Astrocyte (in vitro differentiated cells and primary cell): Measurements from ENCODE around the gene ZBTB7B. TPM values are rescaled to one million over a fixed set of nuclear protein-coding genes. Genes with fewer than 3 reads are reported as not detected.

Source experiments
- DNase-seq: peaks from one replicate; pipeline ENCODE4 v3.0.0-alpha.2; 2010; ENCODE audit warnings: low read depth
- FAIRE-seq: peaks from 2 replicates; lab custom pipeline; 2011; peaks lifted over from hg19 to GRCh38; lab: Jason Lieb, UNC
- H2AFZ ChIP-seq: 2 replicates; pipeline ENCODE4 v1.6.0; 2012; ENCODE audit warnings: low read depth, low read length, inconsistent platforms
- H3K27ac ChIP-seq: 2 replicates; pipeline ENCODE4 v1.5.1; 2011; ENCODE audit warnings: low read depth, low read length, inconsistent platforms
- H3K27me3 ChIP-seq: 2 replicates; pipeline ENCODE4 v1.6.0; 2011; ENCODE audit warnings: low read length, inconsistent platforms; ENCODE audit not compliant: insufficient read depth
- H3K36me3 ChIP-seq: 2 replicates; pipeline ENCODE4 v1.5.1; 2011; ENCODE audit warnings: low read length, inconsistent platforms; ENCODE audit not compliant: insufficient read depth
- H3K4me1 ChIP-seq: 2 replicates; pipeline ENCODE4 v1.5.1; 2011; ENCODE audit warnings: low read length, inconsistent platforms; ENCODE audit not compliant: insufficient read depth
- H3K4me2 ChIP-seq: 2 replicates; pipeline ENCODE4 v1.6.0; 2012; ENCODE audit warnings: low read length, inconsistent platforms
- H3K4me3 ChIP-seq: 2 replicates; pipeline ENCODE4 v1.5.1; 2011; ENCODE audit warnings: low read depth, mild to moderate bottlenecking, low read length, inconsistent platforms; ENCODE audit not compliant: insufficient read depth
- H3K79me2 ChIP-seq: 2 replicates; pipeline ENCODE4 v1.6.0; 2012; ENCODE audit warnings: mild to moderate bottlenecking, low read length, inconsistent platforms; ENCODE audit not compliant: insufficient read depth
- H3K9ac ChIP-seq: 2 replicates; pipeline ENCODE4 v1.6.0; 2012; ENCODE audit warnings: mild to moderate bottlenecking, low read length, inconsistent platforms
- H3K9me3 ChIP-seq: 2 replicates; pipeline ENCODE4 v1.5.1; 2012; ENCODE audit warnings: low read depth, mild to moderate bottlenecking, low read length, inconsistent platforms; ENCODE audit not compliant: insufficient read depth
- H4K20me1 ChIP-seq: 2 replicates; pipeline ENCODE4 v1.6.0; 2012; ENCODE audit warnings: low read length, inconsistent platforms; ENCODE audit not compliant: insufficient read depth
- H3K27ac Mint-ChIP-seq: one replicate; pipeline ENCODE4 v1.8.0; 2021; ENCODE audit warnings: mild to moderate bottlenecking, mixed read lengths; ENCODE audit not compliant: unreplicated experiment
- H3K27me3 Mint-ChIP-seq: one replicate; pipeline ENCODE4 v1.8.0; 2021; ENCODE audit warnings: low read depth, mixed read lengths; ENCODE audit not compliant: unreplicated experiment
- H3K36me3 Mint-ChIP-seq: one replicate; pipeline ENCODE4 v1.8.0; 2021; ENCODE audit warnings: low read depth, mixed read lengths; ENCODE audit not compliant: unreplicated experiment
- H3K4me1 Mint-ChIP-seq: one replicate; pipeline ENCODE4 v1.8.0; 2021; ENCODE audit warnings: low read depth, mixed read lengths; ENCODE audit not compliant: unreplicated experiment
- H3K4me3 Mint-ChIP-seq: one replicate; pipeline ENCODE4 v1.8.0; 2021; ENCODE audit warnings: mild to moderate bottlenecking, moderate library complexity, mixed read lengths; ENCODE audit not compliant: unreplicated experiment
- H3K9me3 Mint-ChIP-seq: one replicate; pipeline ENCODE4 v1.8.0; 2021; ENCODE audit warnings: mild to moderate bottlenecking, mixed read lengths; ENCODE audit not compliant: unreplicated experiment
- CTCF ChIP-seq: IDR thresholded peaks from 2 replicates; pipeline ENCODE4 v1.5.1; 2011; ENCODE audit warnings: low read depth, mild to moderate bottlenecking, inconsistent platforms, low read length, moderate library complexity; ENCODE audit not compliant: insufficient read depth
- EZH2 ChIP-seq: IDR thresholded peaks from 2 replicates; pipeline ENCODE4 v1.6.1; 2012; ENCODE audit warnings: mild to moderate bottlenecking, low read length, inconsistent platforms; ENCODE audit not compliant: insufficient read depth
- total RNA-seq: library from RNA; stranded (reverse); gene quantifications from 2 replicates; pipeline ENCODE4 v1.2.1, GENCODE V29; 2021

The ZBTB7B gene
- total RNA-seq, 1 donor from 2014 or later, result 46.1 TPM

GRCh38 chr1:155001675-155002463, 733 bp upstream of the ZBTB7B start:
- Histone ChIP-seq H3K4me2 (peak overlapping the region; percentile 92), H3K9me3 (no peaks in the 10 kb centered on the region), H2AFZ (peak overlapping the region; percentile 82), H3K79me2 (peaks cover 31% of the 10 kb centered on the region), H3K36me3 (no peaks in the 10 kb centered on the region), H4K20me1 (peaks cover 12% of the 10 kb centered on the region), H3K4me1 (peaks cover 29% of the 10 kb centered on the region), H3K27me3 (no peaks in the 10 kb centered on the region), H3K9ac (peak overlapping the region; percentile 78), H3K4me3 (peak overlapping the region; percentile 65), H3K27ac (peak overlapping the region; percentile 65)
- no peaks in the 10 kb centered on the region for H3K27me3 Mint-ChIP-seq
- FAIRE-seq (no peak), DNase-seq (peak; percentile 96)
- no peak for TF ChIP-seq CTCF
- no peak for TF ChIP-seq EZH2
- no peaks in the 10 kb centered on the region for H3K9me3 Mint-ChIP-seq
- peak overlapping the region; percentile 53 for H3K27ac Mint-ChIP-seq
- H3K4me1 Mint-ChIP-seq, result peaks cover 20% of the 10 kb centered on the region
- H3K36me3 Mint-ChIP-seq, result peaks cover 3% of the 10 kb centered on the region
- H3K4me3 Mint-ChIP-seq, result peak overlapping the region; percentile 89

GRCh38 chr1:155003227-155003765, 694 bp downstream of the ZBTB7B start:
- Histone ChIP-seq H3K4me2 (peak overlapping the region; percentile 93), H3K9me3 (no peaks in the 10 kb centered on the region), H3K4me3 (peak overlapping the region; percentile 81), H3K27ac (peak overlapping the region; percentile 55), H3K4me1 (peaks cover 29% of the 10 kb centered on the region), H3K27me3 (no peaks in the 10 kb centered on the region), H4K20me1 (peaks cover 25% of the 10 kb centered on the region), H3K36me3 (no peaks in the 10 kb centered on the region), H3K79me2 (peaks cover 45% of the 10 kb centered on the region), H3K9ac (peak overlapping the region; percentile 86), H2AFZ (peak overlapping the region; percentile 37)
- Mint-ChIP-seq H3K27ac (peak overlapping the region; percentile 93), H3K4me1 (peaks cover 17% of the 10 kb centered on the region), H3K36me3 (peaks cover 3% of the 10 kb centered on the region), H3K4me3 (peak overlapping the region; percentile 97), H3K27me3 (no peaks in the 10 kb centered on the region), H3K9me3 (no peaks in the 10 kb centered on the region)
- no peak for TF ChIP-seq EZH2
- no peak for TF ChIP-seq CTCF
- no peak for DNase-seq
- FAIRE-seq, result no peak
